Left ventricle myocardium inferior (tissue), 1 donor: ENCODE data around the gene RAB10. TPM values are rescaled to one million over a fixed set of nuclear protein-coding genes. Genes with fewer than 3 reads are reported as not detected.

Experiments used
- DNase-seq: peaks from one replicate; pipeline ENCODE4 v3.0.0-alpha.2; 2020
- H3K27ac ChIP-seq: fragments of 200-600 bp; replicated peaks from 2 replicates; pipeline ENCODE4 v1.8.0; 2021
- H3K27me3 ChIP-seq: fragments of 200-600 bp; 2 replicates; pipeline ENCODE4 v1.8.0; 2021; ENCODE audit warnings: low read depth
- H3K36me3 ChIP-seq: fragments of 200-600 bp; 2 replicates; pipeline ENCODE4 v1.8.0; 2021
- H3K4me1 ChIP-seq: fragments of 200-600 bp; 2 replicates; pipeline ENCODE4 v1.8.0; 2021
- H3K4me3 ChIP-seq: fragments of 200-600 bp; 2 replicates; pipeline ENCODE4 v1.8.0; 2021; ENCODE audit warnings: mild to moderate bottlenecking, moderate library complexity
- H3K9me3 ChIP-seq: fragments of 200-600 bp; replicated peaks from 2 replicates; pipeline ENCODE4 v1.8.0; 2021
- intact Hi-C: fragments of 100-400 bp; cut with micrococcal nuclease; formaldehyde crosslinking; loops from one replicate; pipeline ENCODE4 v1.11.0; 2022
- total RNA-seq: library from RNA; stranded (reverse); fragmentation: NEBNext Ultra II Directional; extraction: Animal tissue kit (Norgen Biotek cat#: 25700); gene quantifications from one replicate; pipeline ENCODE4 v1.2.1, GENCODE V29; 2021
- TF ChIP-seq, protein P1 (sequence below): fragments of 200-600 bp; IDR thresholded peaks from 2 replicates; pipeline ENCODE4 v1.8.0; 2021; ENCODE audit warnings: antibody characterized with exemption, mild to moderate bottlenecking, borderline replicate concordance
- donor health status: DM: no; HTN: yes; CAD: no; lungs with severe emphysema.

RAB10 gene
- total RNA-seq, 1 donor from 2014 or later: 86.1 TPM

DNA sequence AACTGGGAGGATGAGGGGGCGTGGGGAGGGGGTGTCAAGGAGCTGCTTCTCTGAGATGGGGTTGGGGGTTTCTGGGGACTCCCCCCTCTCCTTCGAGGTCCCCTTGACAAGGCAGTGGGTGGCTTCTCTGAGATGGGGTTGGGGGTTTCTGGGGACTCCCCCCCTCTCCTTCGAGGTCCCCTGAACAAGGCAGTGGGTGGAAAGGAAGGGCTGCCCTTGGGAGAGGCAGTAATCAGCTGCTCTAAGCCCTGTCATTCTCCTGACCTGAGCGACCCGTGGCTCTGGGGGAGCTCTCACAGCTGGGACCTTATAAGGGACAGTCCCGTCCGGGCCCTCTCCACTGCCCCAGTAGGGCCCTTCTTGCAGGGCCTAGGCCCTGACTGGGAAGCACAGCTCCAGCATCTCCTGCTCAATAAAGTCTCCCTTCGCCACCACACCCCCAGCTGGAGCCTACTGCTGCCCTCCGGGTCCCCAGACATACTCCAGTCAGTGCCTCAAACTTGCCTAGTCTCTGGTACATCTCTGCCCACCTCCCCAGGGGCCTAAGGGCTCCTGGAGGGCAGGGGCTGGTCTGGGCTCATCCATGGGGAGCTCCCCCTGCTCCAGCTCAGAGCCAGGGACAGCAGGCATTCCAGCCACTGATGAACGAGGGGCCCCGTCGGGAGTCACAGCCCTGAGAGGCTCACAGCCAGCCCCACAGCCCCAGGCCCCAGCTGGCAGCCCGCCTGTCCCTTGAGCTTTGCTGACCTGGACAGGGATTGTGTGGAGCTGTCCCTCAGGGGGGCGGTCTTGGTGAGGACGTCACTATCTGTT lies 141.8 kb downstream of the RAB10 start:
- intact Hi-C loops: no loop called here
- H3K27me3 ChIP-seq: peaks cover 49% of the 10 kb centered on the region
- TF ChIP-seq, protein P1, sequence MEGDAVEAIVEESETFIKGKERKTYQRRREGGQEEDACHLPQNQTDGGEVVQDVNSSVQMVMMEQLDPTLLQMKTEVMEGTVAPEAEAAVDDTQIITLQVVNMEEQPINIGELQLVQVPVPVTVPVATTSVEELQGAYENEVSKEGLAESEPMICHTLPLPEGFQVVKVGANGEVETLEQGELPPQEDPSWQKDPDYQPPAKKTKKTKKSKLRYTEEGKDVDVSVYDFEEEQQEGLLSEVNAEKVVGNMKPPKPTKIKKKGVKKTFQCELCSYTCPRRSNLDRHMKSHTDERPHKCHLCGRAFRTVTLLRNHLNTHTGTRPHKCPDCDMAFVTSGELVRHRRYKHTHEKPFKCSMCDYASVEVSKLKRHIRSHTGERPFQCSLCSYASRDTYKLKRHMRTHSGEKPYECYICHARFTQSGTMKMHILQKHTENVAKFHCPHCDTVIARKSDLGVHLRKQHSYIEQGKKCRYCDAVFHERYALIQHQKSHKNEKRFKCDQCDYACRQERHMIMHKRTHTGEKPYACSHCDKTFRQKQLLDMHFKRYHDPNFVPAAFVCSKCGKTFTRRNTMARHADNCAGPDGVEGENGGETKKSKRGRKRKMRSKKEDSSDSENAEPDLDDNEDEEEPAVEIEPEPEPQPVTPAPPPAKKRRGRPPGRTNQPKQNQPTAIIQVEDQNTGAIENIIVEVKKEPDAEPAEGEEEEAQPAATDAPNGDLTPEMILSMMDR: no peak
- H3K36me3 ChIP-seq: no peaks in the 10 kb centered on the region
- DNase-seq: no peak
- peaks cover 27% of the 10 kb centered on the region for H3K4me1 ChIP-seq
- no peaks in the 10 kb centered on the region for H3K9me3 ChIP-seq
- H3K27ac ChIP-seq: no peak overlapping the region
- H3K4me3 ChIP-seq: no peak overlapping the region

DNA sequence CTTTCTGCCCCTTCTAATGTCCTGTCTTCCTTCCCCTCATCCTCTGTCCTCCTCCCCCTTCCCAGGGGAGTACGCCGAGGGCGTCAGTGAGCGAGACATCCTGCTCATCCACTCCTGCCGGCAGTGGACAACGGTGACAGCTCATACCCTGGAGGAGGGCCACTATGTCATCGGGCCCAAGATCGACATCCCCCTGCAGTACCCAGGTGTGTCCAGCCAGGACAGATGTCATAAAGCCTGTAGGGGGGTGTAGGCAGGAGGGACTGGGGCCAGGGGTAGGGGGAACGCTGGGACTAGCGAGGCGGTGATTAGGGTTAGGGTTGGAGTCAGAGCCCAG lies 142.4 kb downstream of the RAB10 start:
- Histone ChIP-seq H3K27ac (no peak overlapping the region), H3K36me3 (no peaks in the 10 kb centered on the region), H3K4me3 (no peak overlapping the region), H3K9me3 (no peaks in the 10 kb centered on the region), H3K4me1 (peaks cover 27% of the 10 kb centered on the region), H3K27me3 (peaks cover 49% of the 10 kb centered on the region)
- intact Hi-C loops: no loop called here
- TF ChIP-seq, protein P1: no peak
- DNase-seq: no peak

DNA sequence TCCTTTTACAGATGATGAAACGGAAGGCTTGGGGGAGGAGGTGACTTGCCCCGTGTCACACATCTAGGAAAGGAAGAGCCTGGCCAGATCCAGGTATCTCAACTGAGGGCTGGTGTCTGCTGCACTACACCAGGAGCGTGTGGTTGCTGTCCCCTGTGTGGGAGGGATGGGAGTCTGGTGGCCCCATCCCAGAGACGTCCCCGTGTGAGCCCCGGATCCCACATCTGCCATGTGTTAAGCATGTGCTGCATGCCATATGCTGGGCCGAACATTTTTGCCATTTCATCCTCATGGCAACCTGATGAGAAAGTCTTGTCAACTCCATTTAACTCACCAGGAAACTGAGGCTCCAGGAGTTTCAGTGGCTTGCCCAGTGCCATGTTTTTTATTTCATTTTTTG lies 143.2 kb downstream of the RAB10 start:
- intact Hi-C loops: no loop called here
- Histone ChIP-seq H3K36me3 (no peaks in the 10 kb centered on the region), H3K9me3 (no peaks in the 10 kb centered on the region), H3K4me3 (no peak overlapping the region), H3K27me3 (peaks cover 41% of the 10 kb centered on the region), H3K4me1 (peaks cover 27% of the 10 kb centered on the region), H3K27ac (no peak overlapping the region)
- DNase-seq: no peak
- TF ChIP-seq, protein P1: no peak

DNA sequence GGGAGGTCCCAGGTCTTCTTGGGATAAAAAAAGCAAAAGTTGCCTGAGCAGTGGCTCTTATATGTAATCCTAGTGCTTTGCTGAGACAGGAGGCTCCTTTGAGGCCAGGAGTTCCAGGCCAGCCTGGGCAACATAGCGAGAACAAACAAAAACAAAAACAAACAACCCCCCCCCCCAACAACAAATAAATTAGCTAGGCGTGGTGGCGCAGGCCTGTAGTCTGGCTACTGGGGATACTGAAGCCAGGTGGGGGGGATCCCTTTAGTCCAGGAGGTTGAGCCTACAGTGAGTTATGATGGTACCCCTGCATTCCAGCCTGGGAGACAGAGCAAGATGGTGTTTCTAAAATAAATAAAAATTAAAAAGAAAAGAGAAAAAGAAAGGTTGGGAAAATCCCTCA lies 144.4 kb downstream of the RAB10 start:
- H3K4me3 ChIP-seq: peak overlapping the region; percentile 76
- H3K27me3 ChIP-seq: peaks cover 35% of the 10 kb centered on the region
- H3K36me3 ChIP-seq: no peaks in the 10 kb centered on the region
- no peak overlapping the region for H3K27ac ChIP-seq
- intact Hi-C loops: no loop called here
- H3K4me1 ChIP-seq: peaks cover 22% of the 10 kb centered on the region
- TF ChIP-seq, protein P1: no peak
- no peaks in the 10 kb centered on the region for H3K9me3 ChIP-seq
- no peak for DNase-seq

DNA sequence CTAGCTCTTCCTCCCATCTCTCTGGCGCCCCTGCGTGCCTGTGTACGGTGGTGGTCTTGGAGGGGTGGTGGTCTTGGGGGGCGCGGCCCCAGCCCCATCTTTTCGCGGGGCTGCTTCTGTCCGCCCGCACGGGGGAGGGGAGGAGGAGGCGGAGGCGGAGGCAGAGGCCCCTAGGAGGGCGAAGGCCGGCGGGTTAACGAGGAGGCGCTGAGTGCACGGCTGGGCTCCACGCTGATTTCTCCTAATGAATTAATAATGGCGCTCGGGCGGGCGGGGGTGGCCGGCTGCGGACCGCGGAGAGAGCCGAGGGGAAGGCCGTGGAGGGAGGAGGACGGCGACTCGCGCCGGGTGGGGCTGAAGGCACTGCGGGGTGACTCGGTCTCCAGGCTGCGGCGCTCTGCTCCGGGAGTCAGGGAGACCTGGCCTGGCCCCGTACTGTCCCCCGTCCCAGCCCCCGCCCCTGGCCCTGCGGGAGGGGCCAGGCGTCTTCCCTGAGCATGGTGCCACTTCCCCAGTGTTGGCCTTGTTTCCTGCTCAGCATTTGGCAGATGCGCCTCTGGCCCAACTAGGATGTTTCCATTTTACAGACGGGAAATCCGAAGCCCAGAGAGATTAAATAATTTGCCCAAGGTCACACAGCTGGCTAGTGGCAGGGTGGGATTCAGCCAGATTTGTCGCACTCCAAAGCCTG lies 145.0 kb downstream of the RAB10 start:
- H3K4me3 ChIP-seq: peak overlapping the region; percentile 76
- intact Hi-C loops: no loop called here
- H3K4me1 ChIP-seq: peaks cover 17% of the 10 kb centered on the region
- peak overlapping the region; percentile 19 for H3K27ac ChIP-seq
- H3K27me3 ChIP-seq: peaks cover 28% of the 10 kb centered on the region
- no peaks in the 10 kb centered on the region for H3K36me3 ChIP-seq
- peak; percentile 33 for DNase-seq
- no peaks in the 10 kb centered on the region for H3K9me3 ChIP-seq
- TF ChIP-seq, protein P1: no peak
